OCI-LY3 (cell line): Measurements from ENCODE around the gene OTOGL.

ENCODE experiments used
- EZH2phosphoT487 ChIP-seq: fragments of 200-600 bp; shearing (Covaris generic); IDR thresholded peaks from 2 replicates; pipeline ENCODE4 v1.6.1; 2018; ENCODE audit warnings: antibody characterized with exemption, mixed run types, low read depth
- TF ChIP-seq, protein P1 (sequence below): fragments of 200-600, 300-600 bp; sonication (generic); IDR thresholded peaks from 2 replicates; pipeline ENCODE4 v1.5.1; 2014; ENCODE audit warnings: antibody characterized with exemption, low read length, low read depth

- TF ChIP-seq, protein P1, sequence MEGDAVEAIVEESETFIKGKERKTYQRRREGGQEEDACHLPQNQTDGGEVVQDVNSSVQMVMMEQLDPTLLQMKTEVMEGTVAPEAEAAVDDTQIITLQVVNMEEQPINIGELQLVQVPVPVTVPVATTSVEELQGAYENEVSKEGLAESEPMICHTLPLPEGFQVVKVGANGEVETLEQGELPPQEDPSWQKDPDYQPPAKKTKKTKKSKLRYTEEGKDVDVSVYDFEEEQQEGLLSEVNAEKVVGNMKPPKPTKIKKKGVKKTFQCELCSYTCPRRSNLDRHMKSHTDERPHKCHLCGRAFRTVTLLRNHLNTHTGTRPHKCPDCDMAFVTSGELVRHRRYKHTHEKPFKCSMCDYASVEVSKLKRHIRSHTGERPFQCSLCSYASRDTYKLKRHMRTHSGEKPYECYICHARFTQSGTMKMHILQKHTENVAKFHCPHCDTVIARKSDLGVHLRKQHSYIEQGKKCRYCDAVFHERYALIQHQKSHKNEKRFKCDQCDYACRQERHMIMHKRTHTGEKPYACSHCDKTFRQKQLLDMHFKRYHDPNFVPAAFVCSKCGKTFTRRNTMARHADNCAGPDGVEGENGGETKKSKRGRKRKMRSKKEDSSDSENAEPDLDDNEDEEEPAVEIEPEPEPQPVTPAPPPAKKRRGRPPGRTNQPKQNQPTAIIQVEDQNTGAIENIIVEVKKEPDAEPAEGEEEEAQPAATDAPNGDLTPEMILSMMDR: no peak
- no peak for TF ChIP-seq EZH2phosphoT487
Observed at GRCh38 chr12:80359703-80360102, 260.4 kb downstream of the OTOGL start.
